GM12874 (cell line): ENCODE results near the gene MINDY4B.

Source experiments
- CTCF ChIP-seq: IDR thresholded peaks from 2 replicates; pipeline ENCODE4 v1.5.1; 2011; ENCODE audit warnings: low read depth, mild to moderate bottlenecking, control low read depth, low read length, moderate library complexity; ENCODE audit not compliant: insufficient read depth

MINDY4B gene

GRCh38 chr3:150828997-150829396 lies 76.2 kb downstream of the MINDY4B start:
- TF ChIP-seq CTCF, result no peak

- no peak for TF ChIP-seq CTCF
These were observed 77.0 kb downstream of the MINDY4B start for GRCh38 chr3:150828261-150828660.

GRCh38 chr3:150826466-150827282 lies 78.6 kb downstream of the MINDY4B start:
- no peak for TF ChIP-seq CTCF

GRCh38 chr3:150825916-150826377 lies 79.3 kb downstream of the MINDY4B start:
- TF ChIP-seq CTCF, result no peak

GRCh38 chr3:150825192-150825915 lies 79.9 kb downstream of the MINDY4B start:
- TF ChIP-seq CTCF, result no peak

GRCh38 chr3:150823277-150823676 lies 82.0 kb downstream of the MINDY4B start:
- TF ChIP-seq CTCF, result no peak

GRCh38 chr3:150822636-150823035 lies 82.6 kb downstream of the MINDY4B start:
- TF ChIP-seq CTCF, result no peak
